ENCODE measurements around the gene TKTL2.

Gene TKTL2

GRCh38 chr4:163489929-163490328 is 16.4 kb upstream of the TKTL2 start:
- Histone ChIP-seq H3K4me2 (no peak overlapping the region), H3K9ac (no peak overlapping the region), H3K27ac (no peak overlapping the region), H4K20me1 (ENCODE audit: insufficient read depth) (no peaks in the 10 kb centered on the region), H3K27me3 (ENCODE audit: insufficient read depth, low read depth) (no peaks in the 10 kb centered on the region), H2AFZ (ENCODE audit: low read depth) (no peak overlapping the region), H3K4me1 (ENCODE audit: low read depth, poor library complexity, severe bottlenecking) (peaks cover 11% of the 10 kb centered on the region), H3K36me3 (ENCODE audit: insufficient read depth) (no peaks in the 10 kb centered on the region), H3K79me2 (ENCODE audit: insufficient read depth, low read depth) (peaks cover 3% of the 10 kb centered on the region; the same call in 1 of the 2 replicates), H3K4me3 (IDR thresholded peaks at IDR 0.05; ENCODE audit: insufficient read depth, low read depth, low read length) (no peak overlapping the region)
- no peak for TF ChIP-seq CTCF (conservative IDR thresholded peaks at IDR 0.05; ENCODE audit: low read depth, low read length)

- Histone ChIP-seq H3K4me2 (no peak overlapping the region), H3K36me3 (ENCODE audit: insufficient read depth) (no peaks in the 10 kb centered on the region), H4K20me1 (ENCODE audit: insufficient read depth) (no peaks in the 10 kb centered on the region), H3K79me2 (ENCODE audit: insufficient read depth, low read depth) (no peaks in the 10 kb centered on the region), H3K27ac (no peak overlapping the region), H3K4me3 (IDR thresholded peaks at IDR 0.05; ENCODE audit: insufficient read depth, low read depth, low read length) (no peak overlapping the region), H2AFZ (ENCODE audit: low read depth) (no peak overlapping the region), H3K9ac (no peak overlapping the region), H3K27me3 (ENCODE audit: insufficient read depth, low read depth) (no peaks in the 10 kb centered on the region), H3K4me1 (ENCODE audit: low read depth, poor library complexity, severe bottlenecking) (no peaks in the 10 kb centered on the region)
- no peak for TF ChIP-seq CTCF (conservative IDR thresholded peaks at IDR 0.05; ENCODE audit: low read depth, low read length)
Measured at GRCh38 chr4:163486321-163486720, 12.8 kb upstream of the TKTL2 start.

GRCh38 chr4:163485589-163485988 is 12.0 kb upstream of the TKTL2 start:
- H3K36me3 ChIP-seq (ENCODE audit: insufficient read depth) = no peaks in the 10 kb centered on the region
- no peak overlapping the region for H3K9ac ChIP-seq
- H3K4me1 ChIP-seq (ENCODE audit: low read depth, poor library complexity, severe bottlenecking) = no peaks in the 10 kb centered on the region
- no peak overlapping the region for H3K4me3 ChIP-seq (IDR thresholded peaks at IDR 0.05; ENCODE audit: insufficient read depth, low read depth, low read length)
- no peak overlapping the region for H3K27ac ChIP-seq
- H3K27me3 ChIP-seq (ENCODE audit: insufficient read depth, low read depth) = no peaks in the 10 kb centered on the region
- no peak for TF ChIP-seq CTCF (conservative IDR thresholded peaks at IDR 0.05; ENCODE audit: low read depth, low read length)
- H4K20me1 ChIP-seq (ENCODE audit: insufficient read depth) = no peaks in the 10 kb centered on the region
- no peak overlapping the region for H3K4me2 ChIP-seq
- no peaks in the 10 kb centered on the region for H3K79me2 ChIP-seq (ENCODE audit: insufficient read depth, low read depth)
- H2AFZ ChIP-seq (ENCODE audit: low read depth) = no peak overlapping the region

- no peak overlapping the region for H3K27ac ChIP-seq
- no peaks in the 10 kb centered on the region for H3K79me2 ChIP-seq (ENCODE audit: insufficient read depth, low read depth)
- H3K4me3 ChIP-seq (IDR thresholded peaks at IDR 0.05; ENCODE audit: insufficient read depth, low read depth, low read length) = no peak overlapping the region
- H3K9ac ChIP-seq = no peak overlapping the region
- H2AFZ ChIP-seq (ENCODE audit: low read depth) = no peak overlapping the region
- TF ChIP-seq CTCF (conservative IDR thresholded peaks at IDR 0.05; ENCODE audit: low read depth, low read length) = peak; percentile 79
- H3K27me3 ChIP-seq (ENCODE audit: insufficient read depth, low read depth) = no peaks in the 10 kb centered on the region
- no peaks in the 10 kb centered on the region for H3K4me1 ChIP-seq (ENCODE audit: low read depth, poor library complexity, severe bottlenecking)
- no peaks in the 10 kb centered on the region for H4K20me1 ChIP-seq (ENCODE audit: insufficient read depth)
- H3K4me2 ChIP-seq = no peak overlapping the region
- H3K36me3 ChIP-seq (ENCODE audit: insufficient read depth) = no peaks in the 10 kb centered on the region
Measured at GRCh38 chr4:163484906-163485305, 11.4 kb upstream of the TKTL2 start.
